ENCODE results near the gene GTF2F2. TPM values are rescaled to one million over a fixed set of nuclear protein-coding genes. Genes with fewer than 3 reads are reported as not detected.

The GTF2F2 gene
- polyA plus RNA-seq, 1 donor (not counting 4 experiments of a cell fraction or from before 2014, with no cell fraction given): 55.5 TPM

- Histone ChIP-seq H2AFZ (ENCODE audit: control insufficient read depth, low read length) (no peak overlapping the region), H3K4me3 (ENCODE audit: control insufficient read depth in 2 of 3, extremely low read depth in 1 of 3, insufficient read depth in 2 of 3, low read depth in 1 of 3, low read length in 3 of 3) (no peak overlapping the region), H4K20me1 (ENCODE audit: control insufficient read depth, extremely low read depth, insufficient read depth, low read length) (no peaks in the 10 kb centered on the region), H3K9ac (ENCODE audit: control insufficient read depth, extremely low read depth, insufficient read depth, low read length) (no peak overlapping the region), H3K9me1 (ENCODE audit: control insufficient read depth, extremely low read depth, insufficient read depth, low read length) (peaks cover 2% of the 10 kb centered on the region), H3K79me2 (ENCODE audit: control insufficient read depth, insufficient read depth, low read length) (no peaks in the 10 kb centered on the region), H3K4me2 (ENCODE audit: control insufficient read depth, extremely low read depth, insufficient read depth, low read depth, low read length) (no peak overlapping the region), H3K9me3 (ENCODE audit: control insufficient read depth, low read depth, low read length) (no peaks in the 10 kb centered on the region), H3K27ac (ENCODE audit: control insufficient read depth, insufficient read depth, low read length) (no peak overlapping the region), H3K27me3 (ENCODE audit: control insufficient read depth, extremely low read depth, insufficient read depth, low read length) (no peaks in the 10 kb centered on the region), H3K36me3 (ENCODE audit: control insufficient read depth in 2 of 2, extremely low read depth in 1 of 2, insufficient read depth in 2 of 2, low read length in 2 of 2) (peaks cover 0 to 1% of the 10 kb centered on the region in 2 experiments), H3K4me1 (ENCODE audit: control insufficient read depth, extremely low read depth, insufficient read depth, low read length) (peaks cover 15% of the 10 kb centered on the region)
- FAIRE-seq (no peak), DNase-seq (ENCODE audit: low read depth, low spot score) (no peak)
- TF ChIP-seq, protein P1, sequence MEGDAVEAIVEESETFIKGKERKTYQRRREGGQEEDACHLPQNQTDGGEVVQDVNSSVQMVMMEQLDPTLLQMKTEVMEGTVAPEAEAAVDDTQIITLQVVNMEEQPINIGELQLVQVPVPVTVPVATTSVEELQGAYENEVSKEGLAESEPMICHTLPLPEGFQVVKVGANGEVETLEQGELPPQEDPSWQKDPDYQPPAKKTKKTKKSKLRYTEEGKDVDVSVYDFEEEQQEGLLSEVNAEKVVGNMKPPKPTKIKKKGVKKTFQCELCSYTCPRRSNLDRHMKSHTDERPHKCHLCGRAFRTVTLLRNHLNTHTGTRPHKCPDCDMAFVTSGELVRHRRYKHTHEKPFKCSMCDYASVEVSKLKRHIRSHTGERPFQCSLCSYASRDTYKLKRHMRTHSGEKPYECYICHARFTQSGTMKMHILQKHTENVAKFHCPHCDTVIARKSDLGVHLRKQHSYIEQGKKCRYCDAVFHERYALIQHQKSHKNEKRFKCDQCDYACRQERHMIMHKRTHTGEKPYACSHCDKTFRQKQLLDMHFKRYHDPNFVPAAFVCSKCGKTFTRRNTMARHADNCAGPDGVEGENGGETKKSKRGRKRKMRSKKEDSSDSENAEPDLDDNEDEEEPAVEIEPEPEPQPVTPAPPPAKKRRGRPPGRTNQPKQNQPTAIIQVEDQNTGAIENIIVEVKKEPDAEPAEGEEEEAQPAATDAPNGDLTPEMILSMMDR (optimal IDR thresholded peaks at IDR 0.05 in 1 of 3, IDR thresholded peaks at IDR 0.05 in 1 of 3, conservative IDR thresholded peaks at IDR 0.05 in 1 of 3; ENCODE audit: extremely low read depth in 1 of 3, insufficient read depth in 2 of 3, low read length in 3 of 3): no peak
- no peak for TF ChIP-seq EZH2 (IDR thresholded peaks at IDR 0.05; ENCODE audit: low read length)
- dilution Hi-C loops (cut with MboI; ENCODE audit: extremely low pct_ligation_motif_present, low sequenced_read_pairs): no loop called here
Measured at GRCh38 chr13:45295536-45295935, 175.2 kb downstream of the GTF2F2 start.

DNA sequence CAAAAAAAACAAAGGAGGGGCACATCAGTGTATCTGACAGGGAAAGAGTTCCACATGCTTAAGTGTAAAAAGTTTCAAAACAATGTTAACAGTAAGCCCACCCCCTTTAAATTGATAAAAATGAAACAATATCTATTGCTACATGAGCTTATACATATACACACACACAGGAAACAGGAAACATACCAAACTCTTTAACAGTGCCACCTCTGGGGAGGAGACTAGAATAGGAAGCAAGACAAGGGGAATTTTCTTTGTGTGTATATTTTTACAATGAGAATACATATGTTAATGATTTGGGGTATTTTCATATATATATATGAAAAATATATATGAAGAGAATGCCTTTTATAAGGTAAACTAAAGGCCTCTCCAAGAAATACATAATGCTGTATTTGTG is 175.9 kb downstream of the GTF2F2 start:
- H3K4me1 ChIP-seq (ENCODE audit: control insufficient read depth, extremely low read depth, insufficient read depth, low read length): peaks cover 15% of the 10 kb centered on the region
- no peak for FAIRE-seq
- dilution Hi-C loops (cut with MboI; ENCODE audit: extremely low pct_ligation_motif_present, low sequenced_read_pairs): no loop called here

More for the DNA sequence above, 175.9 kb downstream of the GTF2F2 start:
- H3K36me3 ChIP-seq (ENCODE audit: control insufficient read depth in 2 of 2, extremely low read depth in 1 of 2, insufficient read depth in 2 of 2, low read length in 2 of 2): peaks cover 0 to 1% of the 10 kb centered on the region in 2 experiments
- H2AFZ ChIP-seq (ENCODE audit: control insufficient read depth, low read length): no peak overlapping the region
- TF ChIP-seq EZH2 (IDR thresholded peaks at IDR 0.05; ENCODE audit: low read length): no peak
- TF ChIP-seq, protein P1 (optimal IDR thresholded peaks at IDR 0.05 in 1 of 3, IDR thresholded peaks at IDR 0.05 in 1 of 3, conservative IDR thresholded peaks at IDR 0.05 in 1 of 3; ENCODE audit: extremely low read depth in 1 of 3, insufficient read depth in 2 of 3, low read length in 3 of 3): no peak
- no peaks in the 10 kb centered on the region for H3K27me3 ChIP-seq (ENCODE audit: control insufficient read depth, extremely low read depth, insufficient read depth, low read length)
- H3K79me2 ChIP-seq (ENCODE audit: control insufficient read depth, insufficient read depth, low read length): no peaks in the 10 kb centered on the region
- DNase-seq (ENCODE audit: low read depth, low spot score): no peak
- H3K4me3 ChIP-seq (ENCODE audit: control insufficient read depth in 2 of 3, extremely low read depth in 1 of 3, insufficient read depth in 2 of 3, low read depth in 1 of 3, low read length in 3 of 3): no peak overlapping the region
- H3K27ac ChIP-seq (ENCODE audit: control insufficient read depth, insufficient read depth, low read length): no peak overlapping the region
- H3K9me1 ChIP-seq (ENCODE audit: control insufficient read depth, extremely low read depth, insufficient read depth, low read length): peaks cover 2% of the 10 kb centered on the region
- H3K9ac ChIP-seq (ENCODE audit: control insufficient read depth, extremely low read depth, insufficient read depth, low read length): no peak overlapping the region
- H3K9me3 ChIP-seq (ENCODE audit: control insufficient read depth, low read depth, low read length): no peaks in the 10 kb centered on the region
- no peaks in the 10 kb centered on the region for H4K20me1 ChIP-seq (ENCODE audit: control insufficient read depth, extremely low read depth, insufficient read depth, low read length)
- H3K4me2 ChIP-seq (ENCODE audit: control insufficient read depth, extremely low read depth, insufficient read depth, low read depth, low read length): no peak overlapping the region
